Medulla oblongata (tissue), 1 donor: Measurements from ENCODE around the gene ZNF646.

Experiments used
- DNase-seq: peaks from one replicate; pipeline ENCODE4 v3.0.0-alpha.2; 2015; ENCODE audit errors: extremely low spot score

Gene ZNF646

GRCh38 chr16:31064882-31065461 is 9.2 kb upstream of the ZNF646 start:
- no peak for DNase-seq

GRCh38 chr16:31067342-31067741 is 6.9 kb upstream of the ZNF646 start:
- no peak for DNase-seq

GRCh38 chr16:31071861-31072260 is 2.4 kb upstream of the ZNF646 start:
- no peak for DNase-seq

GRCh38 chr16:31072540-31073141 is 1.6 kb upstream of the ZNF646 start:
- DNase-seq = no peak

GRCh38 chr16:31073142-31073969 is 866 bp upstream of the ZNF646 start:
- peak; percentile 92 for DNase-seq

GRCh38 chr16:31074814-31075183 is 577 bp downstream of the ZNF646 start:
- no peak for DNase-seq

GRCh38 chr16:31076319-31076718 is 2.1 kb downstream of the ZNF646 start:
- no peak for DNase-seq

GRCh38 chr16:31077024-31077423 is 2.8 kb downstream of the ZNF646 start:
- no peak for DNase-seq

- no peak for DNase-seq
Observed at GRCh38 chr16:31077592-31078396, 3.6 kb downstream of the ZNF646 start.

- DNase-seq = no peak
Observed at GRCh38 chr16:31078597-31079341, 4.5 kb downstream of the ZNF646 start.

- DNase-seq = no peak
Observed at GRCh38 chr16:31079342-31079944, 5.2 kb downstream of the ZNF646 start.

GRCh38 chr16:31080035-31080629 is 5.9 kb downstream of the ZNF646 start:
- no peak for DNase-seq

- DNase-seq = no peak
Observed at GRCh38 chr16:31080756-31081419, 6.7 kb downstream of the ZNF646 start.

- peak; percentile 69 for DNase-seq
Observed at GRCh38 chr16:31081428-31082351, 7.5 kb downstream of the ZNF646 start.

- DNase-seq = no peak
Observed at GRCh38 chr16:31082368-31083045, 8.3 kb downstream of the ZNF646 start.

GRCh38 chr16:31083081-31083480 is 8.9 kb downstream of the ZNF646 start:
- DNase-seq = no peak

- DNase-seq = no peak
Observed at GRCh38 chr16:31083556-31083955, 9.3 kb downstream of the ZNF646 start.

- DNase-seq = no peak
Observed at GRCh38 chr16:31083981-31084380, 9.8 kb downstream of the ZNF646 start.
